ENCODE data around the gene RNF182.

GRCh38 chr6:13932785-13933184, 8.0 kb downstream of the RNF182 start:
- TF ChIP-seq CTCF (conservative IDR thresholded peaks at IDR 0.05), result no peak
- no peak for TF ChIP-seq ZFX (IDR thresholded peaks at IDR 0.05)

Data from C4-2B (cell line).